DOHH2 (cell line): ENCODE measurements around the gene SCN1B.

Experiments used
- CTCF ChIP-seq: fragments of 200-600 bp; sonication (generic); IDR thresholded peaks from one replicate; pipeline ENCODE4 v1.5.1; 2014; ENCODE audit warnings: antibody characterized with exemption, mild to moderate bottlenecking, low read depth, low read length; ENCODE audit not compliant: poor library complexity, severe bottlenecking
- EZH2phosphoT487 ChIP-seq: fragments of 200-600 bp; sonication (generic); IDR thresholded peaks from 2 replicates; pipeline ENCODE4 v1.6.1; 2017; ENCODE audit warnings: borderline replicate concordance, mild to moderate bottlenecking, antibody characterized with exemption, low read length, moderate library complexity, mixed read lengths

GRCh38 chr19:35042056-35042730 lies 11.9 kb downstream of the SCN1B start:
- TF ChIP-seq CTCF, result no peak
- TF ChIP-seq EZH2phosphoT487, result no peak
